Measurements from ENCODE around the gene TEKT5.
A peak's percentile ranks its signal among the peaks of the same experiment; 100 is the strongest.
"Not testable (repeated sequence)": the region's sequence is repeated elsewhere in the genome, so short reads cannot be mapped to it uniquely, and the experiment has no call there.

TEKT5 gene

GRCh38 chr16:10684511-10685151 is 10.1 kb downstream of the TEKT5 start:
- DNase-seq (ENCODE audit: low spot score): no peak

GRCh38 chr16:10683170-10683569 is 11.6 kb downstream of the TEKT5 start:
- DNase-seq (ENCODE audit: low spot score): no peak

- DNase-seq (ENCODE audit: low spot score): no peak
These were observed 12.1 kb downstream of the TEKT5 start for GRCh38 chr16:10682604-10683003.

GRCh38 chr16:10681310-10682308 is 13.1 kb downstream of the TEKT5 start:
- DNase-seq (ENCODE audit: low spot score): no peak

GRCh38 chr16:10679921-10680320 is 14.8 kb downstream of the TEKT5 start:
- DNase-seq (ENCODE audit: low spot score): no peak

- DNase-seq (ENCODE audit: low spot score): not testable (repeated sequence)
These were observed 15.3 kb downstream of the TEKT5 start for GRCh38 chr16:10679441-10679840.

DNA sequence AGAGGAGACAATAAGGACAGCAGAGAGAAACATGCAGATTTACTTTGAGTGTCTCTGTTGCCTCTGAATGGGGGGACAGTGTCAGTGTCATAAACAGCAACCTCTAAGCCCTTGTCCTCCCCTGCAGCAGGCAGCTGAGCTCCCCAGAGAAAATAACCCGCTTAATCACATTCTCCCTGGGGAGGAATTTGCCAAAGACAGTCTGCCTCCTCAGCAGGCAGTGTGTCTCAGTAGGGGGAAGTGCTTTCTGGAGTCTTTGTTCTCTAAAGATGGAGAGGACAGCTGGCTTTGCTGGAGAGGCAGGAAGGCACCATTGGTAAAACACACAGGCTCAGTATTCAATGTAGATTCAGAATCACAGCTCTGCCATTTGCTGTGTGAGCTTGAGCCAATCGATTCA is 16.1 kb downstream of the TEKT5 start:
- no peak for DNase-seq (ENCODE audit: low spot score)

- DNase-seq (ENCODE audit: low spot score): no peak
These were observed 18.4 kb downstream of the TEKT5 start for GRCh38 chr16:10676284-10676683.

- no peak for DNase-seq (ENCODE audit: low spot score)
These were observed 18.9 kb downstream of the TEKT5 start for GRCh38 chr16:10675861-10676260.

DNA sequence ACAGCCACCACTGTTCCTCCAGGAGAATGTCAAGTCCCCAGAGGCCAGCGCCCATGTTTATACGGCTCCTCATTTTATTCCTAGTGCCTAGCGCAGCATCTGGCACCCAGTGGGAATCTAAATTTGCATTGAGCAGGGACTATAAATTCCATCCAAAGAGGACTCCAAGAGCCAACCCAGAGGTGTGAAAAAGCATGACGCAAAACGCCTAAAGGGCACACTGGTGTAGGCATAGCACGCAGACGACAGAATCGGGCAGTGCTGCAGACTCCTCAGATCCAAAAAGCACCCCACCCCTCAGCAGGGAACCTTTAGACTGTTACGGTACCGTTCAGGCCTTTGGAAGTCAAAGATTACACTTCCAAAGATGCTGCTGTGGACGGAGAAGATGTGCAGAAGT is 19.5 kb downstream of the TEKT5 start:
- no peak for DNase-seq (ENCODE audit: low spot score)

DNA sequence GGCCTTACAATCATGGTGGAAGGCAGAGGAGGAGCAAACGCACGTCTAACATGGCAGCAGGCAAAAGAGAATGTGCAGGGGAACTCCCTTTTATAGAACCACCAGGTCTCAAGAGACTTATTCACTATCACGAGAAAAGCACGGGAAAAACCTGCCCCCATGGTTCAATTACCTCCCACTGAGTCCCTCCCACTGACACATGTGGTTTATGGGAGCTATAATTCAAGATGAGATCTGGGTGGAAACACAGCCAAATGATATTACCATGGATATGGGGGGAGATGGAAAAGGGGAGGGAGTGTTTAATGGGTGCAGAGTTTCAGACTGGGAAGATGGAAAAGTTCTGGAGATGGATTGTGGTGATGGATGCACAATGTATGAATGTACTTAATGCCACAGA is 23.0 kb downstream of the TEKT5 start:
- no peak for DNase-seq (ENCODE audit: low spot score)

GRCh38 chr16:10669791-10670190 is 24.9 kb downstream of the TEKT5 start:
- no peak for DNase-seq (ENCODE audit: low spot score)

- DNase-seq (ENCODE audit: low spot score): peak; percentile 20
These were observed 26.2 kb downstream of the TEKT5 start for GRCh38 chr16:10668322-10669045.

DNA sequence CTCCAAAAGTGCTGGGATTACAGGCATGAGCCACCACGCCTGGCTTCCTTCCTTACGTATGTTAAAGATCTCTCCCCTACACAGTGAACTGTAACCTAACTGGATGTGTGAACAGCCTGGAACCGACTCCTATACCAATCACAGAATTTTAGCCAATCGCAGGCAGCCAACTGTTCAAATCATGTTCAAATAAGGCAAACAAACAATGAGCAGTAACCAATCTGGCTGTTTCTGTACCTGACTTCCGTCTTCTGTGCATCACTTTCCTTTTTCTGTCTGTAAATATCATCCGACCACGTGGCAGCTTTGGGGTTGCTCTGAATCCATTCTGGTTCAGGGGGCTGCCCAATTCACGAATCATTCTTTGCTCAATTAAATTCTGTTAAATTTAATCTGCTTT is 27.5 kb downstream of the TEKT5 start:
- no peak for DNase-seq (ENCODE audit: low spot score)

DNA sequence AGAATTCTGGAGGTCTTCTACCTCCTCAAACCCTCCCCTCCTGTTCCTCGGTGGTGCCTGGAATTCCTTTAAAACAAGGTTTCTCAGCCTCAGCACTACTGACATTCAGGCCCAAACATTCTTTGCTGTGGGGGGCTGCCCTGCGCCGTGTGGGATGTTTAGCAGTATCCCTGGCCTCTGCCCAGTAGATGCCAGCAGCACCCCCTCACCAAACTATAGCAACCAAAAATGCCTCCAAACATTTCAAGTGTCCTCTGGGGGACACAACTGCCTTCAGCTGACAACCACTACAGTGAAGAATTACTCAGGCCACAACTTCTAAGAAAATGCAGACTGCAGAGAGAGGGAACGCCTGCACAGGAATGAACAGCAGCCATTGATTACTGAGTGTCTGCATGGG is 28.4 kb downstream of the TEKT5 start:
- no peak for DNase-seq (ENCODE audit: low spot score)

GRCh38 chr16:10665166-10665565 is 29.6 kb downstream of the TEKT5 start:
- no peak for DNase-seq (ENCODE audit: low spot score)

- no peak for DNase-seq (ENCODE audit: low spot score)
These were observed 30.0 kb downstream of the TEKT5 start for GRCh38 chr16:10664720-10665126.

GRCh38 chr16:10663744-10664143 is 31.0 kb downstream of the TEKT5 start:
- no peak for DNase-seq (ENCODE audit: low spot score)

DNA sequence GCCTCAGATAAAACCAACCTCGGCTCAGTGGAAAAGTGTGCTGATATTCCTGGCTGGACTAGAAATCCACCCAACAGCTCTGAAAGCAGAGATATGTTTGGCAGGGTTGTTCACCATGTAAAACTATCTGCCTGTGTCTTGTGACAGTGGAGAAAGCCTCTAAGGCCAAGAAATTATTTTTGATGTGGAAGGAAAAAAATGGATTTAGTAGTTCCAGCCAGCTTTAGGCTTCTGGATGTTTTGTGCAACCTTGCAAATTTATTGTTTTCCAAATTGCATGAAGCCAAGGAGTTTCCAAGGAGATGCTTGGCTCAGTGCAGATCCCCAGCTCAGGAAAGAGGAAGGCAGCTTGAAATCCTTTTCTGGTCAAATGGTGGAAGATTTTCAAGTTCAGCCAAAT is 31.6 kb downstream of the TEKT5 start:
- DNase-seq (ENCODE audit: low spot score): no peak

- DNase-seq (ENCODE audit: low spot score): no peak
These were observed 32.5 kb downstream of the TEKT5 start for GRCh38 chr16:10662212-10662611.

DNA sequence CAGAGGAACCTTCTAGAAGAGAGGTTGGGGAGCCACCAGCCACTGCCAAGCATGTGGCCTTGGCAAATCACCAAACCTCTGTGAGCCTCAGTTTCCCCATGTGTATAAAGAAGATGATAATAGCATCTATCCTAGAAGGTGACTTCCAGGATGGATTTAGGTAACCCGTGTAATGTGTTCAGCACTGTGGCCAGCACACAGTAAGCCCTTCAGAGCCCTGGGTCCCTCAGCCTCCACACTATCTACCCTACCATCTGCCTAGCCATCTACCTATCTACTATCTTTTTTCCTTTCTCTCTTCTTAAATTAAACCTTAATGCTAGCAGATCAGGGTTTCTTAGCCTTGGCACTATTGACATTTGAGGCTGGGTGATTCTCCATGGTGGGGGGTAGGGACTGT is 33.0 kb downstream of the TEKT5 start:
- no peak for DNase-seq (ENCODE audit: low spot score)

- no peak for DNase-seq (ENCODE audit: low spot score)
These were observed 33.6 kb downstream of the TEKT5 start for GRCh38 chr16:10660950-10661635.

All from RKO (cell line).